NCI-H1417 (cell line): Measurements from ENCODE around the gene TMEM74B.
A peak's percentile ranks its signal among the peaks of the same experiment; 100 is the strongest.
"Not testable (repeated sequence)": the region's sequence is repeated elsewhere in the genome, so short reads cannot be mapped to it uniquely, and the experiment has no call there.

Source experiments
- DNase-seq, 3 experiments: peaks; one replicate each; lab custom pipeline; 2025; lab: John Stamatoyannopoulos, UW

Gene TMEM74B

GRCh38 chr20:1178623-1179022 lies 6.2 kb downstream of the TMEM74B start:
- no peak for DNase-seq

GRCh38 chr20:1178103-1178502 lies 6.7 kb downstream of the TMEM74B start:
- no peak for DNase-seq

- DNase-seq, result no peak
Observed at GRCh38 chr20:1177680-1178079, 7.1 kb downstream of the TMEM74B start.

- DNase-seq, result no peak
Observed at GRCh38 chr20:1174787-1175186, 10.0 kb downstream of the TMEM74B start.

GRCh38 chr20:1173698-1174097 lies 11.1 kb downstream of the TMEM74B start:
- peak in 2 of 3 experiments; percentile 35 to 54 for DNase-seq

GRCh38 chr20:1171461-1172093 lies 13.2 kb downstream of the TMEM74B start:
- DNase-seq, result no peak

GRCh38 chr20:1169224-1169623 lies 15.6 kb downstream of the TMEM74B start:
- DNase-seq, result no peak

- no peak for DNase-seq
Observed at GRCh38 chr20:1166948-1167720, 17.6 kb downstream of the TMEM74B start.

- DNase-seq, result no peak
Observed at GRCh38 chr20:1165941-1166340, 18.8 kb downstream of the TMEM74B start.

- no peak for DNase-seq
Observed at GRCh38 chr20:1165521-1165920, 19.3 kb downstream of the TMEM74B start.

GRCh38 chr20:1164871-1165270 lies 19.9 kb downstream of the TMEM74B start:
- no peak for DNase-seq

- DNase-seq, result peak in 1 of 3 experiments; percentile 29
Observed at GRCh38 chr20:1163653-1164052, 21.1 kb downstream of the TMEM74B start.

- DNase-seq, result no peak
Observed at GRCh38 chr20:1163105-1163504, 21.7 kb downstream of the TMEM74B start.

GRCh38 chr20:1160991-1161390 lies 23.8 kb downstream of the TMEM74B start:
- DNase-seq, result no peak

- no peak for DNase-seq
Observed at GRCh38 chr20:1160496-1160895, 24.3 kb downstream of the TMEM74B start.

- DNase-seq, result no peak
Observed at GRCh38 chr20:1155342-1155741, 29.4 kb downstream of the TMEM74B start.

GRCh38 chr20:1154691-1155090 lies 30.1 kb downstream of the TMEM74B start:
- DNase-seq, result no peak

GRCh38 chr20:1154226-1154625 lies 30.6 kb downstream of the TMEM74B start:
- no peak for DNase-seq

GRCh38 chr20:1150968-1151367 lies 33.8 kb downstream of the TMEM74B start:
- DNase-seq, result no peak

GRCh38 chr20:1150218-1150617 lies 34.6 kb downstream of the TMEM74B start:
- DNase-seq, result no peak

- not testable (repeated sequence) for DNase-seq
Observed at GRCh38 chr20:1149812-1150211, 35.0 kb downstream of the TMEM74B start.

- no peak for DNase-seq
Observed at GRCh38 chr20:1146957-1147356, 37.8 kb downstream of the TMEM74B start.

- no peak for DNase-seq
Observed at GRCh38 chr20:1144401-1145172, 40.2 kb downstream of the TMEM74B start.
